Natural killer cell treated with Interleukin-12 subunit alpha and Interleukin-12 subunit beta and Interleukin-15 and Interleukin-18, amount 100 ng/mL, for 72 hours (primary cell): ENCODE data around the gene OGFOD1. TPM values are rescaled to one million over a fixed set of nuclear protein-coding genes. Genes with fewer than 3 reads are reported as not detected.

Experiments used
- ATAC-seq, 2 donors: fragments of 150-1000 bp; cut with Tn5 transposase in 1 of 2; sonication (Bioruptor Pico), chemical (Tn5 transposase) in 1 of 2; 2 replicates each; pipeline ENCODE4 v1.10.0; 2021
- DNase-seq: peaks from one replicate; pipeline ENCODE4 v3.0.0; 2022; ENCODE audit warnings: low spot score
- H3K27ac Mint-ChIP-seq, 2 donors: 1 replicate in 1 of 2; 2 replicates in 1 of 2; pipeline ENCODE4 v1.8.0; 2022; ENCODE audit warnings: mixed read lengths in 2 of 2, mild to moderate bottlenecking in 1 of 2, moderate library complexity in 1 of 2
- H3K27me3 Mint-ChIP-seq, 2 donors: 1 replicate in 1 of 2; 2 replicates in 1 of 2; pipeline ENCODE4 v1.8.0; 2022; ENCODE audit warnings: mixed read lengths in 2 of 2
- H3K36me3 Mint-ChIP-seq: one replicate; pipeline ENCODE4 v1.8.0; 2022; ENCODE audit warnings: mixed read lengths
- H3K4me1 Mint-ChIP-seq, 2 donors: 1 replicate in 1 of 2; 2 replicates in 1 of 2; pipeline ENCODE4 v1.8.0; 2022; ENCODE audit warnings: low read depth in 2 of 2, mixed read lengths in 2 of 2, mild to moderate bottlenecking in 1 of 2
- H3K4me3 Mint-ChIP-seq: one replicate; pipeline ENCODE4 v1.8.0; 2022; ENCODE audit warnings: mixed read lengths
- H3K9me3 Mint-ChIP-seq: 2 replicates; pipeline ENCODE4 v1.8.0; 2022; ENCODE audit warnings: mixed read lengths
- total RNA-seq, 2 donors: library from RNA; stranded (reverse); gene quantifications; one replicate each; pipeline ENCODE4 v1.2.3, GENCODE V29; 2022

Gene OGFOD1
- total RNA-seq, 2 donors from 2014 or later = 50.1 to 72.1 TPM

GRCh38 chr16:56451753-56452689 is 667 bp downstream of the OGFOD1 start:
- Mint-ChIP-seq H3K27ac (peak overlapping the region; percentile 86 to 96), H3K27me3 (no peaks in the 10 kb centered on the region), H3K36me3 (peaks cover 38% of the 10 kb centered on the region), H3K9me3 (no peaks in the 10 kb centered on the region), H3K4me1 (peaks cover 36 to 58% of the 10 kb centered on the region in 2 donors), H3K4me3 (peak overlapping the region; percentile 92)
- peak; percentile 51 to 57 for ATAC-seq
- no peak for DNase-seq

DNA sequence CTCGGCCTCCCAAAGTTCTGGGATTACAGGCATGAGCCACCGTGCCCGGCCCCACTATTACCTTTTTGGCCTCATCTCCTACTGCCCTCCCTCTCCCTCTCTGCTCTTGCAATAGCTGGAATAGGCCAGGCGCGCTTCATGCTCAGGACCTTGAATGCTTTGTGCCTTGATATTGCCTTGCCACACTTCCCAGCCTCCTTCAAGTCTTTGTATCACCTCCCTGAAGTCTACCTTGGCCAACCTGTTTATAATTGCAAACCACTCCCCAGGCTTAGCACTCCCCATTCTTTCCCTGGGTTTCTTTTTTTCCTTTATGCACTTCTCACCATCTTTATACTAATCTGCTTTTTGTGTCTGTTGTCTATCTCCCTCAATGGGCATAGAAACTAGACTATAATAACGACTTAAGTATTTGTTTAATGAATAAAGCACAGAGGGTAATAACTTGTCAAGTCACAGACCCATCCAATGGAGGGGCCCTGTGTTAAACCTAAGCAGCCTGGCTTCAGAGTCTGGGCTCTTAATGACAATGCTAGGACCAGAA is 6.6 kb downstream of the OGFOD1 start:
- H3K4me1 Mint-ChIP-seq = peaks cover 10 to 13% of the 10 kb centered on the region in 2 donors

DNA sequence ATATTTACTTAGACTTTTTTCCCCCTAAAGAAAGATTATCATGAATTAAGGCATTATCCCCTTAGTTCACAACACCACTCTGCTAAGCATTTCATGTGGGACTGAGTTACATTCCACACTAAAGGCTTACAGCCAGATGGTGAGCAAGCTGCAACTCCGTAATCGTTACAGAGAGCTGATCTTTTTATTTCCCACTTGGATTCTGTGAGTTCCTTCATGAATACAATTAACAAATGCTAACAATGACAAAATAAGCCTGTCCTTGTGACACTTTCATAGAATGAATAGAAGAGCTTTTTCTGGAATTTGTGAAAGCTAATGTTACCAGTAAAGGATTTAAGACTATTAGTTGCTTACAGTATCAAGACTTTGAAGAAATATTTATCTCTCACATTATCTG is 8.7 kb downstream of the OGFOD1 start:
- no peak overlapping the region for H3K27ac Mint-ChIP-seq
- no peak overlapping the region for H3K4me3 Mint-ChIP-seq
- DNase-seq (no peak), ATAC-seq (no peak)
- peaks cover 39% of the 10 kb centered on the region for H3K36me3 Mint-ChIP-seq
- H3K4me1 Mint-ChIP-seq = peaks cover 4 to 10% of the 10 kb centered on the region in 2 donors
- H3K9me3 Mint-ChIP-seq = no peaks in the 10 kb centered on the region
- no peaks in the 10 kb centered on the region for H3K27me3 Mint-ChIP-seq

More for the DNA sequence above, 6.6 kb downstream of the OGFOD1 start:
- Mint-ChIP-seq H3K27me3 (no peaks in the 10 kb centered on the region), H3K4me3 (no peak overlapping the region), H3K36me3 (peaks cover 42% of the 10 kb centered on the region), H3K9me3 (no peaks in the 10 kb centered on the region), H3K27ac (no peak overlapping the region)
- DNase-seq (no peak), ATAC-seq (no peak)

DNA sequence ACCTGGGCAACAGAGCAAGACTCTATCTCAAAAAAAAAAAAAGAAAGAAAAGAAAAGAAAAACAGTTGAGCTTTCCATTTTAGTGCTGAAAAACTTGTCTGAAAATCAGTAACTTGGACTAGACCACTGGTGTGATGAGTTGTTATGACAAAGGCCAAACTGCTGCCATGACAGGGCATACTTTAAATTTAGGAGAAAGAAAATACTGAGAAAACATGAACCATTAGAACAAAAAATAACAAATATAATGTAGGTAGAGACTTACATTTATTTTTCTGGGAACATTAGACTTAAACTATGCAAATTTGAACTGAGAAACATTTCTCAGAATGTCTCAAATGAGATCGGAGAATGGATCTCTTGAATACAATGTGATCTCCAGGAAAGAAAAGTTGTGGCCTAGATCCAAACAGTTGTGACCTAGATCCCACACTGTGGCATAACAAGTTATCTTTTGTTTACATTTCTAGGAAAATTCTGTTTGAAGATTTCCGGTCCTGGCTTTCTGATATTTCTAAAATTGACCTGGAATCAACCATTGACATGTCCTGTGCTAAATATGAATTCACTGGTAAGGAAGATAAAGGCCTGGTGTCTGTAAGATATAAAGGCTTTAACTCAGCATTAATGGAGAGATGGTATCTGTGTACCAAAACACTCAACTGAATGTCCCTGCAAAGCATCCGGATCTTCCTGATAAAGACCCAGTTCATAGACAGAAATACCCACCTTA is 10.9 kb downstream of the OGFOD1 start:
- H3K27ac Mint-ChIP-seq = no peak overlapping the region
- H3K9me3 Mint-ChIP-seq = no peaks in the 10 kb centered on the region
- DNase-seq (no peak), ATAC-seq (no peak)
- H3K36me3 Mint-ChIP-seq = peaks cover 36% of the 10 kb centered on the region
- H3K27me3 Mint-ChIP-seq = no peaks in the 10 kb centered on the region
- peaks cover 3 to 4% of the 10 kb centered on the region in 2 donors for H3K4me1 Mint-ChIP-seq
- no peak overlapping the region for H3K4me3 Mint-ChIP-seq

DNA sequence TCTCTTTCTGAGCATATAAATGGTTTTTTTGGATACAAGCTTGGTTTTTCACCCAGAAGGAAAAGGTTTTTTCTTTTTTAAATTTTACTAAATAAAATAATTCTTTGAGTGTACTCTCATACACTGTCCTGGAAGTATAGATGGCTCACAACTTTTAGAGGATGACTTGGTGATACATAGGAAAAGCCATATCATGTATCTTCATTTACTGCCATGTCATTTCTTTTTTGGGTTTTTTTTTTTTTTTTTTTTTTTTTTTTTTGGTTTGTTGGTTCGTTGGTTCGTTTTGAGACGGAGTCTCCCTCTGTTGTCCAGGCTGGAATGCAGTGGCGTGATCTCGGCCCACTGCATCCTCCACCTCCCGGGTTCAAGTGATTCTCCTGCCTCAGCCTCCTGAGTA is 11.8 kb downstream of the OGFOD1 start:
- no peak overlapping the region for H3K27ac Mint-ChIP-seq
- H3K36me3 Mint-ChIP-seq = peaks cover 32% of the 10 kb centered on the region
- H3K9me3 Mint-ChIP-seq = no peaks in the 10 kb centered on the region
- ATAC-seq = no peak
- no peaks in the 10 kb centered on the region for H3K27me3 Mint-ChIP-seq
- H3K4me3 Mint-ChIP-seq = no peak overlapping the region
- H3K4me1 Mint-ChIP-seq = peaks cover 3 to 4% of the 10 kb centered on the region in 2 donors
- DNase-seq = no peak

DNA sequence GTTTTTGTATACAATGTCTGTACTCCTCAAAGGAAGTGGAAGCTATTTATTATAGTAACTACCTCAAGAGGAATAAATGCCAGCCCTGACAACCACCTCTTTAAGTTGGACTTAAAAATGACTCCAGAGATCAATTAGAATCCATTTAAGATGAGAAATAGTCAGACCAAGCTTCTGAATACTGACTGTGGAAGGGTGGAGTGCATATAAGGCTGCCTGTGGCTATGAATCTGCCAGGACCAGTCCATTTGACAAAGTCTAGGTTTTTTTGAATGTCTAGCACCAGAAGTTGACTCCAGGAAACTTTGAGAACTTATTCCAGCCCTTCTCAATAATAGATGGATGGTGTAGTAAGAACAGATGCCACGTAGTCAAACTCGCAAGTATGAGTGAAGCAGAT is 15.0 kb downstream of the OGFOD1 start:
- DNase-seq (no peak), ATAC-seq (no peak)
- H3K4me1 Mint-ChIP-seq = peaks cover 0 to 3% of the 10 kb centered on the region in 2 donors
- H3K9me3 Mint-ChIP-seq = no peaks in the 10 kb centered on the region
- H3K4me3 Mint-ChIP-seq = no peak overlapping the region
- no peak overlapping the region for H3K27ac Mint-ChIP-seq
- peaks cover 46% of the 10 kb centered on the region for H3K36me3 Mint-ChIP-seq
- no peaks in the 10 kb centered on the region for H3K27me3 Mint-ChIP-seq

DNA sequence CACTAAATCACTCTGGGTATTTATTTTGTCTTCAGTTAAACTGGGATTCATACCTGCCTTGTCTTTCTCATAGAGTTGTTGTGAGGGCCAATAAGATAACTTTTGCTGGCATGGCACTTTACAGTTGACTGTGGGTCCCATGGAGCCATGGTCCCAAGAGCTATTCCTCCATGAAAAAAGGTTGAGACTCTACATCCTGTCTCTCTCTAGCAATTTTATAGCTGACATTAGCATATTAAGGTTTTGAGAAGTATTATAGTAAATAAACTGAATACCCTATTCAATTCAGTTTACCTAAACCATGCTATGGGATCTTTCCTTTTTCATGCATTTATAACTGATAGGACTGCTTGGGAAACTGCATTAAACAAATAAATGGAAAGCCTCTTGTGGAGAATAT is 17.4 kb downstream of the OGFOD1 start:
- no peaks in the 10 kb centered on the region for H3K9me3 Mint-ChIP-seq
- no peak overlapping the region for H3K27ac Mint-ChIP-seq
- no peaks in the 10 kb centered on the region for H3K4me1 Mint-ChIP-seq
- DNase-seq (no peak), ATAC-seq (no peak)
- H3K36me3 Mint-ChIP-seq = peaks cover 43% of the 10 kb centered on the region
- no peak overlapping the region for H3K4me3 Mint-ChIP-seq
- no peaks in the 10 kb centered on the region for H3K27me3 Mint-ChIP-seq

DNA sequence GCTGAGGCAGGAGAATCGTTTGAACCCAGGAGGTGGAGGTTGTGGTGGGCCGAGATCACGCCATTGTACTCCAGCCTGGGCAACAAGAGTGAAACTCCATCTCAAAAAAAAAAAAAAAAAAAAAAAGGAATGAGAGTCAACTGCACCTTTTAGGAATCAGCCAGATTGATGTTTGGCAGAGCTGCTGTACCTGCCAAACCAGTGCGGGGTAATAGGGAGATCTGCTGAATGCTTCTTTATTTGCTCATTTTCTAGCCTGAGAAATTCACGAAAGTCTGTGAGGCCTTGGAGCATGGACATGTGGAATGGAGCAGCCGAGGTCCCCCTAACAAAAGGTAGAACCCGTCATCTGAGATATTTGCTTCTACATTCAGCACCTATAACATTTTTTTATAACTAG is 18.4 kb downstream of the OGFOD1 start:
- Mint-ChIP-seq H3K27me3 (no peaks in the 10 kb centered on the region), H3K36me3 (peaks cover 38% of the 10 kb centered on the region), H3K27ac (no peak overlapping the region), H3K4me3 (no peak overlapping the region), H3K4me1 (no peaks in the 10 kb centered on the region), H3K9me3 (no peaks in the 10 kb centered on the region)
- no peak for ATAC-seq
- no peak for DNase-seq

GRCh38 chr16:56470232-56470631 is 18.9 kb downstream of the OGFOD1 start:
- Mint-ChIP-seq H3K27ac (no peak overlapping the region), H3K9me3 (no peaks in the 10 kb centered on the region), H3K36me3 (peaks cover 40% of the 10 kb centered on the region), H3K27me3 (no peaks in the 10 kb centered on the region), H3K4me1 (no peaks in the 10 kb centered on the region), H3K4me3 (no peak overlapping the region)
- ATAC-seq = no peak
- no peak for DNase-seq

DNA sequence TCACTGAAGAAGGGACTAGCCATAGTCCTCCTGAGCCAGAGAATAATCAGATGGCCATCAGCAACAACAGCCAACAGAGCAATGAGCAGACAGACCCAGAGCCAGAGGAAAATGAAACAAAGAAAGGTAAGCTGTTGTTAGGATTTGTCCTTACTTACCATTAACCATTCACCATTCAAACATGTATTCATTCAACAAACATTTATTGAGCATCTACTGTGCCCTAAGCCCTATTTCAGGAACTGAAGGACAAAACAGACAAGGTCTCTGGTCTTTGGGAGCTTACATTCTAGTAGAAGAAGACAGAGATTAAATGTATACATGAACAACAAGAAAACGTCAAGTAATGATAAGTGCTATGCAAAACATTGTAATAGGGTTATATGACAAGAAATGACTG is 19.3 kb downstream of the OGFOD1 start:
- Mint-ChIP-seq H3K9me3 (no peaks in the 10 kb centered on the region), H3K4me1 (no peaks in the 10 kb centered on the region), H3K36me3 (peaks cover 41% of the 10 kb centered on the region), H3K4me3 (no peak overlapping the region), H3K27ac (no peak overlapping the region), H3K27me3 (no peaks in the 10 kb centered on the region)
- DNase-seq (no peak), ATAC-seq (no peak)

- Mint-ChIP-seq H3K9me3 (no peaks in the 10 kb centered on the region), H3K4me3 (no peak overlapping the region), H3K4me1 (peaks cover 0 to 8% of the 10 kb centered on the region in 2 donors), H3K27ac (no peak overlapping the region), H3K27me3 (no peaks in the 10 kb centered on the region), H3K36me3 (peaks cover 35% of the 10 kb centered on the region)
- ATAC-seq = no peak
- no peak for DNase-seq
These were observed 23.8 kb downstream of the OGFOD1 start for GRCh38 chr16:56475201-56475600.

DNA sequence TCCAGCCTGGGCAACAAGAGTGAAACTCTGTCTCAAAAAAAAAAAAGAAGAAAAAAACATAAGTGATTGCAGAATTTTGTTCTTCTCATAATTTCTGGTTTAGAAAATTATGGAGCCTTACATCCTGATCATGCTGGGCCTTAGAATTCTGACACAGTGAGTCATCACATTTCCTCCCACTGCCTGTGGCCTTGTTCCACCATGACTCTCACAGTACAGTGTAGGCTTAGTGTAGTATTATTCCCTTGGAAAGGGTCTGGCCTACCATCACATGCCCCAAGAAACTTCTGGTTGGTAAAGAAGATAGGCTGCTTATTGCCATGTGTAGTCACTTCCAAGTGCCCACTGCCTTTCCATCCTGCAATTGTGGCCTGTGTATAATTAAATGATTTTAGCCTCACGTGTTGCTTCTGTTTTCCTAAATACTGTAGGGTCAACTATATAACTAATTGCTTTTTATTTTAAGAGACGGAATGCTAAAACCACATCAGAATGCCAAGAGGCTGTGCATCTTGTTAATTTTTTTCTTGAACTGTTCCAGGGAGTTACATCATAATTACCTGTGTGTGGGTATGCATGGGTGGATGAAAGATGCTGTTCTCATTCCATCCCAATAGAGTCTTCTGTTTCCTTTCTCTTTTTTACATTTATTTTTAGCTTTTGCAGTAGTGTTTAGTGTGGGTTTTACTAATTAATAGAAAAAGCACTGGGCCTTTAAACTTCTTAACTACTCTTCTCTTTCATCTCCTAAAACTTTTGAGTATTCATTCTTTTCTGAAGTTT is 25.9 kb downstream of the OGFOD1 start:
- Mint-ChIP-seq H3K27ac (peak overlapping the region in 1 of 2 donors; percentile 33), H3K4me3 (no peak overlapping the region), H3K9me3 (no peaks in the 10 kb centered on the region), H3K4me1 (peaks cover 0 to 8% of the 10 kb centered on the region in 2 donors), H3K27me3 (no peaks in the 10 kb centered on the region), H3K36me3 (peaks cover 29% of the 10 kb centered on the region)
- ATAC-seq (peak in 1 of 2 donors; percentile 57), DNase-seq (no peak)

GRCh38 chr16:56478281-56479049 is 27.1 kb downstream of the OGFOD1 start:
- peaks cover 24% of the 10 kb centered on the region for H3K36me3 Mint-ChIP-seq
- peak overlapping the region in 1 of 2 donors; percentile 41 for H3K27ac Mint-ChIP-seq
- H3K9me3 Mint-ChIP-seq = no peaks in the 10 kb centered on the region
- ATAC-seq = peak; percentile 41 to 67
- no peak for DNase-seq
- no peaks in the 10 kb centered on the region for H3K27me3 Mint-ChIP-seq
- no peak overlapping the region for H3K4me3 Mint-ChIP-seq
- H3K4me1 Mint-ChIP-seq = peaks cover 0 to 8% of the 10 kb centered on the region in 2 donors
